Gastrocnemius medialis (tissue), 4 donors: ENCODE data around the gene HS6ST2. TPM values are rescaled to one million over a fixed set of nuclear protein-coding genes. Genes with fewer than 3 reads are reported as not detected.

Experiments
- ATAC-seq, 2 donors: fragments of 150-250 bp; one replicate each; pipeline ENCODE4 v1.9.1; 2016
- DNase-seq, 2 donors: peaks; one replicate each; pipeline ENCODE4 v3.0.0-alpha.2; 2019
- H3K27ac ChIP-seq, 4 donors: fragments of 200-600 bp; sonication (generic); 1 replicate in 1 of 4; 2 replicates in 3 of 4; pipeline ENCODE4 v1.5.1; 2016 to 2018; ENCODE audit warnings: mild to moderate bottlenecking in 2 of 4, moderate library complexity in 1 of 4
- H3K27me3 ChIP-seq, 3 donors: fragments of 200-600 bp; sonication (generic) in 2 of 3; 1 replicate in 1 of 3; 2 replicates in 2 of 3; pipeline versions ENCODE4 v1.5.1 to v1.6.0; 2016 to 2019; ENCODE audit warnings: mild to moderate bottlenecking in 1 of 3, moderate library complexity in 1 of 3
- H3K36me3 ChIP-seq, 2 donors: fragments of 200-600 bp; sonication (generic) in 1 of 2; one replicate each; pipeline ENCODE4 v1.5.1; 2017 to 2018
- H3K4me1 ChIP-seq, 2 donors: fragments of 200-600 bp; sonication (generic) in 1 of 2; one replicate each; pipeline ENCODE4 v1.5.1; 2016 to 2017; ENCODE audit warnings: mild to moderate bottlenecking in 2 of 2
- H3K4me3 ChIP-seq, 4 donors: fragments of 200-600 bp; sonication (generic) in 3 of 4; 1 replicate in 1 of 4; 2 replicates in 3 of 4; pipeline ENCODE4 v1.5.1; 2016 to 2019; ENCODE audit warnings: mild to moderate bottlenecking in 2 of 4
- H3K9me3 ChIP-seq, 3 donors: fragments of 200-600 bp; sonication (generic) in 2 of 3; 1 replicate in 1 of 3; 2 replicates in 2 of 3; pipeline ENCODE4 v1.5.1; 2016 to 2019
- POLR2A ChIP-seq, 2 donors: fragments of 450-650 bp; IDR thresholded peaks; one replicate each; pipeline ENCODE4 v1.6.1; 2017; ENCODE audit warnings: antibody characterized with exemption in 2 of 2, mild to moderate bottlenecking in 2 of 2, moderate library complexity in 2 of 2
- in situ Hi-C, 4 donors: fragments of 200-750 bp; cut with MboI; loops; one replicate each; pipeline versions ENCODE4 v1.15.0 to v1.8.0; 2017; ENCODE audit warnings: low sequenced_read_pairs in 4 of 4
- intact Hi-C: fragments of 100-400 bp; cut with DNase I; formaldehyde crosslinking; loops from one replicate; pipeline ENCODE4 v1.15.1; 2023; ENCODE audit warnings: low total_unique reads
- total RNA-seq, 4 donors: library from RNA; depleted of rRNA; stranded (reverse); fragments of >200 nt; gene quantifications; one replicate each; pipeline versions ENCODE4 v1.1.0 to v1.2.3, GENCODE V29; 2016
- TF ChIP-seq, protein P1 (sequence below), 5 experiments: fragments of 450-650 bp in 3 of 5; fragments of 200-600 bp in 2 of 5; sonication (generic) in 2 of 5; IDR thresholded peaks in 4 of 5; conservative IDR thresholded peaks in 1 of 5; 1 replicate in 4 of 5; 2 replicates in 1 of 5; pipeline ENCODE4 v1.5.1; 2016 to 2019; ENCODE audit warnings: antibody characterized with exemption in 5 of 5, mild to moderate bottlenecking in 3 of 5, moderate library complexity in 3 of 5

The HS6ST2 gene
- total RNA-seq, 4 donors from 2014 or later, result 1.9 to 2.8 (median 2.1) TPM; not detected in 1

DNA sequence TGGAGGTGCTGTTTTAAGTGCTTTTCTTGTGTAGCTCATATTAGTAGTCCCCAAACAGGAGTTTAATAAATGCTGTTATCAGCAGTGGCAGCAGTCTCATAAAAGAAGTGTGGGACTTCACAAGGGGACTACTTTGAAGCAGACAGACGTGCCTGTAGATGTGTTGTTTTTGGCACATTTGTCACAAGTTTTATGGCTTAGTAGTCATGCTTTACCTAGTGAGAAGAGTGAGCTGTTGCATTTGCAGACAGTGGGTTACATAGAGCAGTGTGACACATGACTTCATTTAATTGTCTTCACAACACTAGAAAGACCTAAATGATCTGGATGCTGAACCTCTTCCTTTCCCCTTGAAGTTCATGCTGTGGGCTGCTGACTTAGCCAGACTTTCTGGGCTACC lies 320.1 kb downstream of the HS6ST2 start:
- Histone ChIP-seq H3K27ac (no peak overlapping the region), H3K36me3 (no peaks in the 10 kb centered on the region), H3K4me3 (no peak overlapping the region), H3K4me1 (no peaks in the 10 kb centered on the region), H3K9me3 (no peaks in the 10 kb centered on the region), H3K27me3 (no peaks in the 10 kb centered on the region)
- in situ Hi-C loops (loop anchor here in 2 of 4 donors (10.0 to 25.0 kb wide), 2 partner anchors 344 to 351 kb away; no protein-coding TSS in a partner anchor), intact Hi-C loops (no loop called here)
- ATAC-seq, result no peak
- no peak for DNase-seq
- no peak for TF ChIP-seq POLR2A (IDR thresholded peaks at IDR 0.05)
- TF ChIP-seq, protein P1, sequence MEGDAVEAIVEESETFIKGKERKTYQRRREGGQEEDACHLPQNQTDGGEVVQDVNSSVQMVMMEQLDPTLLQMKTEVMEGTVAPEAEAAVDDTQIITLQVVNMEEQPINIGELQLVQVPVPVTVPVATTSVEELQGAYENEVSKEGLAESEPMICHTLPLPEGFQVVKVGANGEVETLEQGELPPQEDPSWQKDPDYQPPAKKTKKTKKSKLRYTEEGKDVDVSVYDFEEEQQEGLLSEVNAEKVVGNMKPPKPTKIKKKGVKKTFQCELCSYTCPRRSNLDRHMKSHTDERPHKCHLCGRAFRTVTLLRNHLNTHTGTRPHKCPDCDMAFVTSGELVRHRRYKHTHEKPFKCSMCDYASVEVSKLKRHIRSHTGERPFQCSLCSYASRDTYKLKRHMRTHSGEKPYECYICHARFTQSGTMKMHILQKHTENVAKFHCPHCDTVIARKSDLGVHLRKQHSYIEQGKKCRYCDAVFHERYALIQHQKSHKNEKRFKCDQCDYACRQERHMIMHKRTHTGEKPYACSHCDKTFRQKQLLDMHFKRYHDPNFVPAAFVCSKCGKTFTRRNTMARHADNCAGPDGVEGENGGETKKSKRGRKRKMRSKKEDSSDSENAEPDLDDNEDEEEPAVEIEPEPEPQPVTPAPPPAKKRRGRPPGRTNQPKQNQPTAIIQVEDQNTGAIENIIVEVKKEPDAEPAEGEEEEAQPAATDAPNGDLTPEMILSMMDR (IDR thresholded peaks at IDR 0.05 in 4 of 5, conservative IDR thresholded peaks at IDR 0.05 in 1 of 5), result no peak

DNA sequence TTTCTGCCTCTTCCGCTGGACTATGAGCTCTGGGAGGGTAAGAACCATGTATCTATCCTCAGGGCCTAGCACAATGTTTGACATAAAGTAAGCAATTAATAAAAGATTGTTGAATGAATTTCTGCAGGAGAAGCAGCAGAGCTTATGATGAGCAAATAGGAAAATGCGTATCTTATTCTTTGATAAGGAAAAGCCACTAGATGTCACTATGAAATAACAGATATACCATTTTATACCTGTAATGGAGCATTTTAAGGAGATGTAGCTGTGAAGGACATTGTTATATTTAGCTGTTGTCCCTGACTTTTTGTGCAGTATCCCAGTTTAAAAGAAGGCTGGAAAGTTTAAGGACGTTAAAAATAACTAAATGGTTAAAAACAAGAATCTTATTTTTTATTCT lies 322.3 kb downstream of the HS6ST2 start:
- no peak for ATAC-seq
- intact Hi-C loops, result no loop called here
- DNase-seq, result no peak
- Histone ChIP-seq H3K4me1 (no peaks in the 10 kb centered on the region), H3K9me3 (no peaks in the 10 kb centered on the region), H3K4me3 (no peak overlapping the region), H3K27me3 (no peaks in the 10 kb centered on the region), H3K27ac (no peak overlapping the region), H3K36me3 (no peaks in the 10 kb centered on the region)
- in situ Hi-C loops, result loop anchor here in 2 of 4 donors (10.0 to 25.0 kb wide), 2 partner anchors 341 to 349 kb away; no protein-coding TSS in a partner anchor
- TF ChIP-seq POLR2A (IDR thresholded peaks at IDR 0.05), result no peak
- TF ChIP-seq, protein P1 (IDR thresholded peaks at IDR 0.05 in 4 of 5, conservative IDR thresholded peaks at IDR 0.05 in 1 of 5), result no peak

DNA sequence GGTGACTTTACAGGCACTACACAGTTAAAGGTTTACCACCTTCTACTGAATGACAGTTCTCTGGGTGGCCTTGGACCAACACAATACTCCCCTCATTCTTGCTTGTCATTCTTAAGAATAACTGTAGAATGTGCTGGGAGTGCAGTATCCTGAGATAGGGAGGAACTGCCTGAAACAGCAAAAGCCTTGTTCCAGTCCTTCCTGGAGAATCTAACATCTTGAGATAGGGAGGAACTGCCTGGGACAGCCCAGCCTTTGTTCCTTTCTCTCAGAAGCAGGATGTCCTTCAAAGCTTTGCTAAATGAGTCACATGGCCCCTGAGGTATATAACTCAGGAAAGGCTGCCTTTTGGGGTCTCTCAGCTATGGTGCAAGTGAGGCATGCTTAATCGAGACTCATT lies 323.9 kb downstream of the HS6ST2 start:
- no peak for TF ChIP-seq POLR2A (IDR thresholded peaks at IDR 0.05)
- TF ChIP-seq, protein P1 (IDR thresholded peaks at IDR 0.05 in 4 of 5, conservative IDR thresholded peaks at IDR 0.05 in 1 of 5), result no peak
- no peak overlapping the region for H3K4me3 ChIP-seq
- DNase-seq (no peak), ATAC-seq (no peak)
- no peaks in the 10 kb centered on the region for H3K9me3 ChIP-seq
- H3K4me1 ChIP-seq, result no peaks in the 10 kb centered on the region
- intact Hi-C loops (loop anchor here (5.0 kb wide), 1 partner anchor 792 kb away; no protein-coding TSS in a partner anchor), in situ Hi-C loops (loop anchor here in 2 of 4 donors (10.0 to 25.0 kb wide), 2 partner anchors 340 to 347 kb away; no protein-coding TSS in a partner anchor)
- H3K27me3 ChIP-seq, result no peaks in the 10 kb centered on the region
- H3K27ac ChIP-seq, result no peak overlapping the region
- no peaks in the 10 kb centered on the region for H3K36me3 ChIP-seq

DNA sequence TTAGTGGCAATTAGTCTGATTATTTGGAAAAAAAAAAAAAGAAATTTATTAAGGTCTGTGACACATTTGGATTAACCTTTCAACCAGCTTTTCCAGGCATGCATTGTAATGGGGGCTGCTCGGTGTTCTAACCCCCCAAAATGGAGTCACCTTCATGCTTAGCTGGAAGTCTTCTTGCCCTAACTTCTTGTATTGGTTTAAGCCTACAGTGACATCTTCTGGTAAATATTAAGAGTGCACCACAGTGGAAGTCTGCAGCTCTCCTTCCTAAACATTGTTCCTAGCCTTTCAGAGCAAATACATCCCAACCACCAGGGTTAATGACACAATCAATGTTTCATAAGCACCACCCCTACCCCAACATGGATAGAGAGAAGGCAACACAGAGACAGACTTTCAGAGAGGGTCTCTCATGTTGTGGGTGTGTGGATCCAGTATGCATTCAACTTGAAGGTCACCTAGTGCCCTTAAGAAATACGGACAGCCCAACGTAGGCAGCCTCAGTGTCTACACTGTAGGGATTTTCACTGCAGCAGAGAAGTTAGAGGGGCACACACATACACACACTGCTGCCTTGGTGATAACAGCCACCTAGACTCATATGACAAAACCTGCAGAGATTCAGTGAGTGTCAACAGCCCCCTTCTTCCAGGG lies 326.7 kb downstream of the HS6ST2 start:
- no peaks in the 10 kb centered on the region for H3K27me3 ChIP-seq
- peak in 1 of 2 donors; percentile 33 for ATAC-seq
- H3K9me3 ChIP-seq, result no peaks in the 10 kb centered on the region
- DNase-seq, result no peak
- no peaks in the 10 kb centered on the region for H3K36me3 ChIP-seq
- no peak for TF ChIP-seq POLR2A (IDR thresholded peaks at IDR 0.05)
- TF ChIP-seq, protein P1 (IDR thresholded peaks at IDR 0.05 in 4 of 5, conservative IDR thresholded peaks at IDR 0.05 in 1 of 5), result peak in 4 of 5 experiments; percentile 7 to 50 (median 28)
- H3K27ac ChIP-seq, result no peak overlapping the region
- H3K4me3 ChIP-seq, result no peak overlapping the region
- intact Hi-C loops (loop anchor here (5.0 kb wide), 1 partner anchor 789 kb away; no protein-coding TSS in a partner anchor), in situ Hi-C loops (loop anchor here in 2 of 4 donors (10.0 to 25.0 kb wide), 2 partner anchors 337 to 344 kb away; no protein-coding TSS in a partner anchor)
- H3K4me1 ChIP-seq, result no peaks in the 10 kb centered on the region
